AG04450 (cell line): Measurements from ENCODE around the gene SLC25A45. TPM values are rescaled to one million over a fixed set of nuclear protein-coding genes. Genes with fewer than 3 reads are reported as not detected.

Source experiments
- CTCF ChIA-PET: fragments of 300-600, 350-600 bp; formaldehyde crosslinking; extraction: SDS; loops from one replicate; lab custom pipeline; 2022; ENCODE audit warnings: antibody characterized with exemption, inconsistent platforms; lab: Charles Lee
- POLR2A ChIA-PET: fragments of 350-600 bp; formaldehyde crosslinking; extraction: SDS; loops from one replicate; lab custom pipeline; 2021; ENCODE audit warnings: antibody characterized with exemption, inconsistent platforms; lab: Yijun Ruan, JAX
- DNase-seq: peaks from one replicate; pipeline ENCODE4 v3.0.0-alpha.2; 2011; ENCODE audit warnings: low read depth, low spot score
- H3K27ac ChIP-seq: one replicate; pipeline ENCODE4 v1.5.1; 2012; ENCODE audit warnings: low read depth, low read length, control low read depth
- H3K27me3 ChIP-seq: one replicate; pipeline ENCODE4 v1.6.0; 2012; ENCODE audit warnings: low read length; ENCODE audit not compliant: control insufficient read depth, insufficient read depth
- H3K4me3 ChIP-seq: 2 replicates; pipeline ENCODE4 v1.5.1; 2011; ENCODE audit warnings: mild to moderate bottlenecking, low read depth, low read length, control low read depth
- H3K9me3 ChIP-seq: 2 replicates; pipeline ENCODE4 v1.5.1; 2012; ENCODE audit warnings: low read length; ENCODE audit not compliant: control insufficient read depth, insufficient read depth
- CTCF ChIP-seq: IDR thresholded peaks from 2 replicates; pipeline ENCODE4 v1.5.1; 2011; ENCODE audit warnings: low read depth, low read length, control low read depth, inconsistent platforms
- polyA plus RNA-seq: library from polyadenylated mRNA; depleted of rRNA; stranded (reverse); fragments of >200 nt; gene quantifications from 2 replicates; pipeline ENCODE4 v1.2.3, GENCODE V29; 2011

The SLC25A45 gene
- polyA plus RNA-seq, 1 experiment: 0.76 TPM

- Histone ChIP-seq H3K9me3 (no peaks in the 10 kb centered on the region; the same call in 1 of the 2 replicates), H3K27ac (peak within 1 kb of the TSS; percentile 65), H3K27me3 (peaks cover 24% of the 10 kb centered on the region), H3K4me3 (peak within 1 kb of the TSS; percentile 70)
- no peak for TF ChIP-seq CTCF
- peak; percentile 73 for DNase-seq
- ChIA-PET CTCF (interaction anchor here (1.4 to 5.5 kb wide), 2 partner anchors 21 to 80 kb away, joined by 4 to 43 read pairs; no protein-coding TSS in a partner anchor), POLR2A (interaction anchor here (0.6 to 1.0 kb wide), 3 partner anchors 9 to 114 kb away, joined by 3 to 12 read pairs (median 3); partner anchors contain the start of gene DPF2)
Measured at GRCh38 chr11:65354265-65355012, 28.0 kb downstream of the SLC25A45 start, which contains the start of gene TIGD3. TSS of gene TIGD3 (plus strand) at chr11:65354751. CDS start at chr11:65355809, 1,058 bp downstream.

GRCh38 chr11:65353900-65354264 is 28.6 kb downstream of the SLC25A45 start:
- Histone ChIP-seq H3K9me3 (no peaks in the 10 kb centered on the region; the same call in 1 of the 2 replicates), H3K27ac (peak overlapping the region; percentile 65), H3K27me3 (peaks cover 24% of the 10 kb centered on the region), H3K4me3 (peak overlapping the region; percentile 70)
- CTCF ChIA-PET: interaction anchor here (1.1 to 5.5 kb wide), 3 partner anchors 21 to 79 kb away, joined by 4 to 43 read pairs (median 4); no protein-coding TSS in a partner anchor
- no peak for DNase-seq
- TF ChIP-seq CTCF: no peak
- POLR2A ChIA-PET: interaction anchor here (0.6 to 1.0 kb wide), 4 partner anchors 8 to 154 kb away, joined by 3 to 12 read pairs (median 4); partner anchors contain the start of gene DPF2

- ChIA-PET POLR2A (interaction anchor here (0.6 to 0.7 kb wide), 2 partner anchors 13 to 155 kb away, joined by 3 to 6 read pairs; no protein-coding TSS in a partner anchor), CTCF (interaction anchor here (0.6 to 5.5 kb wide), 19 partner anchors 11 to 960 kb away, joined by 3 to 43 read pairs (median 4); no protein-coding TSS in a partner anchor)
- no peak overlapping the region for H3K4me3 ChIP-seq
- no peaks in the 10 kb centered on the region; the same call in 1 of the 2 replicates for H3K9me3 ChIP-seq
- TF ChIP-seq CTCF: no peak
- H3K27me3 ChIP-seq: peaks cover 24% of the 10 kb centered on the region
- DNase-seq: no peak
- no peak overlapping the region for H3K27ac ChIP-seq
Measured at GRCh38 chr11:65353376-65353775, 29.1 kb downstream of the SLC25A45 start.

GRCh38 chr11:65352783-65353182 is 29.7 kb downstream of the SLC25A45 start:
- POLR2A ChIA-PET: interaction anchor here (0.7 to 1.1 kb wide), 2 partner anchors 14 to 19 kb away, joined by 3 read pairs; partner anchors contain the start of gene DPF2
- DNase-seq: no peak

More at GRCh38 chr11:65352783-65353182, 29.7 kb downstream of the SLC25A45 start:
- Histone ChIP-seq H3K4me3 (no peak overlapping the region), H3K27ac (no peak overlapping the region), H3K27me3 (peaks cover 21% of the 10 kb centered on the region), H3K9me3 (no peaks in the 10 kb centered on the region; the same call in 1 of the 2 replicates)
- CTCF ChIA-PET: interaction anchor here (0.6 to 5.5 kb wide), 21 partner anchors 10 to 960 kb away, joined by 3 to 43 read pairs (median 4); no protein-coding TSS in a partner anchor
- TF ChIP-seq CTCF: peak; percentile 55
